DOHH2 (cell line): Measurements from ENCODE around the gene FAM43B.

Source experiments
- EZH2phosphoT487 ChIP-seq: fragments of 200-600 bp; sonication (generic); IDR thresholded peaks from 2 replicates; pipeline ENCODE4 v1.6.1; 2017; ENCODE audit warnings: borderline replicate concordance, mild to moderate bottlenecking, antibody characterized with exemption, low read length, moderate library complexity, mixed read lengths
- TF ChIP-seq, protein P1 (sequence below): fragments of 200-600 bp; sonication (generic); IDR thresholded peaks from one replicate; pipeline ENCODE4 v1.5.1; 2014; ENCODE audit warnings: antibody characterized with exemption, mild to moderate bottlenecking, low read depth, low read length; ENCODE audit not compliant: poor library complexity, severe bottlenecking

DNA sequence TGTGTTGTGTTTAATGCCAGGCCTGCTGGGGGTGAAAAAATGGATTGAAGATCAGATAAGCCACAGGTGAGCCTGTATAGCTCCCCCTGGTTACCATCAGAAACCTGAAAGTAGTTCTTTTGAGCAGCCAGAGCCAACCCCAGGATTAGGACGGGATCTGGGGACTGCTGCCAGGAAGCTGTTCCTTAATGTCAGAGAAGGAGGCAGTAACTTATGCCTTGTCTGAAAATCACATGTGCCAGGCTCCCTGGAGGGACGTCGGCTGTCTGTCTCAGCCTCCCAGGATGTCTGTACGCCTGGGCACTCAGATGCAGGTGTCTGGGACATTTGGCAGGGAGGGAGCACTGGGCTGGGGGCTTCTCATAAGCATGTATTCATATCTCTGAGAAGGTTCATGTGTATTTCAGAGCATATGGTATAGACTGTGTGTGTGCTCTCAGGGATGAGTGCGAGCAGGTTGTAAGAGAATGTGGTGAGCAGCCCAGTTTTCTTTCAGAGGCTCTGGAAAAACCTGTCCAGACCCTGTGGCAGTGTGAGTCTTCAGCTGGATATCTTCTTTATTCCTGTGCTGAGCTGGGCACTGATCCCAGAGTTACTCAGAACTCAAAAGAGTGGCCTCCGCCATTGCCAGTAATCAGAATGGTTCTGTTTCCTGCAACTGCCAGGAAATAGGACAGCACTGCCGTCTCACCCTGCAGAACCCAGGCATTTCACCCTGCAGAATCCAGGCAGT lies 2.8 kb downstream of the FAM43B start:
- TF ChIP-seq, protein P1, sequence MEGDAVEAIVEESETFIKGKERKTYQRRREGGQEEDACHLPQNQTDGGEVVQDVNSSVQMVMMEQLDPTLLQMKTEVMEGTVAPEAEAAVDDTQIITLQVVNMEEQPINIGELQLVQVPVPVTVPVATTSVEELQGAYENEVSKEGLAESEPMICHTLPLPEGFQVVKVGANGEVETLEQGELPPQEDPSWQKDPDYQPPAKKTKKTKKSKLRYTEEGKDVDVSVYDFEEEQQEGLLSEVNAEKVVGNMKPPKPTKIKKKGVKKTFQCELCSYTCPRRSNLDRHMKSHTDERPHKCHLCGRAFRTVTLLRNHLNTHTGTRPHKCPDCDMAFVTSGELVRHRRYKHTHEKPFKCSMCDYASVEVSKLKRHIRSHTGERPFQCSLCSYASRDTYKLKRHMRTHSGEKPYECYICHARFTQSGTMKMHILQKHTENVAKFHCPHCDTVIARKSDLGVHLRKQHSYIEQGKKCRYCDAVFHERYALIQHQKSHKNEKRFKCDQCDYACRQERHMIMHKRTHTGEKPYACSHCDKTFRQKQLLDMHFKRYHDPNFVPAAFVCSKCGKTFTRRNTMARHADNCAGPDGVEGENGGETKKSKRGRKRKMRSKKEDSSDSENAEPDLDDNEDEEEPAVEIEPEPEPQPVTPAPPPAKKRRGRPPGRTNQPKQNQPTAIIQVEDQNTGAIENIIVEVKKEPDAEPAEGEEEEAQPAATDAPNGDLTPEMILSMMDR: no peak
- TF ChIP-seq EZH2phosphoT487: no peak
